HG02571 (cell line): ENCODE measurements around the gene FUCA1.
"Not testable (repeated sequence)": the region's sequence is repeated elsewhere in the genome, so short reads cannot be mapped to it uniquely, and the experiment has no call there.

Experiments used
- ATAC-seq: cut with Tn5 transposase; IDR thresholded peaks from one replicate; pipeline ENCODE4 v1.9.1; 2021; ENCODE audit warnings: mild to moderate bottlenecking, moderate library complexity; ENCODE audit not compliant: unreplicated experiment

Gene FUCA1

DNA sequence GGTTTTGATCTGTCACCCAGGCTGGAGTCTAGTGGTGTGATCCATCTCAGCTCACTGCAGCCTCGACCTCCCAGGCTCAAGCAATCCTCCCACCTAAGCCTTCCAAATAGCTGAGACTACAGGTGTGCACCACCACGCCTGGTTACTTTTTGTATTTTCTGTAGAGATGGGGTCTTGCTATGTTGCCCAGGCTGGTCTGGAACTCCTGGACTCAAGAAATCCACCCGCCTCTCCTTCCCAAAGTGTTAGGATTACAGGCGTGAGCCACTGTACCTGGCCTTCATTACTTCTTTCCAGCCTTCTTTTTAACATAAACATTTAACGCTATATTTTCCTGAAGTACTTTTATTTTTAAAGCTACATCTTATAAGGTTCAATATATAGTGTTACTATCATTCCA lies 24.4 kb downstream of the FUCA1 start:
- ATAC-seq: no peak

DNA sequence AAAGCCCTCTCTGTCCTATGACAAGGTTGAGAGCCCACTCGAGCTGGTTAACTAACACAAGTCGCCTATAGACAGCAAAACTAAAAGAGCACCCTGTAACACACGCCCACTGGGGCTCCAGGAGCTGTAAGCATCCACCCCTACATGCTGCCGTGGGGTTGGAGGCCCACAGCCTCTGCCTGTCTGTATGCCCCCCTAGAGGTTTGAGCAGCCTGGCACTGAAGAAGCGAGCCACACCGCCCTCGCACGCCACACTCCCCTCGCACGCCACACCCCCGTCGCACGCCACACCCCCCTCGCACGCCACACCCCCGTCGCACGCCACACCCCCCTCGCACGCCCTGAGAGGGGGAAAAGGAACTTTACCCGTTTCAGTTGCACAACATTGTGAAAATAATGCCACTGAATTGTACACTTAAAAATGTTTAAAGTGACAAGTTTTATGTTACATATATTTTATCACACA lies 29.7 kb downstream of the FUCA1 start:
- no peak for ATAC-seq

DNA sequence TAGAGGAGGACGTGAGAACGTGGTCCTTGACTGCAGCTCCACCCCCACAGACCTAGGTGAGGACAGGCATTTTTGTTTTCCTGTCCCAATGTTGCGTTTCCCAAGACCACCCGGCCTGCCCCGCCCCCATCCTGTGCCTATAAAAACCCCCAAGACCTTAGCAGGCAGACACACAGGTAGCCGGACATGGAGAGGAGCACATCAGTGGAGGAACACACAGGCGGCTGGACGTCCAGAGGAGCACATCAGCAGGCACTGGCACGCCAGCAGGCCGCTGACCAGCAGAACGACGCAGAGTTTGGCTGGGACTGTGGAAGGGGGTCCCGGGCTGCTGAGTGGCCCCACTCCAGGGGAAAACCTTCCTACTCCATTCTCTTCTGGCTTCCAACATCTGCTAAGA lies 30.2 kb downstream of the FUCA1 start:
- no peak for ATAC-seq

DNA sequence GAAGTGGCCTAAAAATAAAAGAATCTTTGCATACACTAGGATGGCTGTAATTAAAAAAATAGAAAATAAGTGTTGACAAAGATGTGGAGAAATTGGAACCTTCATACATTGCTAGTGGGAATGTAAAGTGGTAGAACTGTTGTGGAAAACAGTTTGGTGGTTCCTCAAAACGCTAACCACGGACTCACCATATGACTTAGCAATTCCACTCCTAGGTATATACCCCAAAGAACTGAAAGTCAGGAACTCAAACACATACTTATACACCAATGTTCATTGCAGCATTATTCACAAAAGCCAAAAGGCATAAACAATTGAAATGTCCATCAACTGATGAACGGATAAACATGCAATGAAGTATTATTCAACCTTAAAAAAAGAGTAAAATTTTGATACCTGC lies 32.1 kb downstream of the FUCA1 start:
- ATAC-seq: no peak

DNA sequence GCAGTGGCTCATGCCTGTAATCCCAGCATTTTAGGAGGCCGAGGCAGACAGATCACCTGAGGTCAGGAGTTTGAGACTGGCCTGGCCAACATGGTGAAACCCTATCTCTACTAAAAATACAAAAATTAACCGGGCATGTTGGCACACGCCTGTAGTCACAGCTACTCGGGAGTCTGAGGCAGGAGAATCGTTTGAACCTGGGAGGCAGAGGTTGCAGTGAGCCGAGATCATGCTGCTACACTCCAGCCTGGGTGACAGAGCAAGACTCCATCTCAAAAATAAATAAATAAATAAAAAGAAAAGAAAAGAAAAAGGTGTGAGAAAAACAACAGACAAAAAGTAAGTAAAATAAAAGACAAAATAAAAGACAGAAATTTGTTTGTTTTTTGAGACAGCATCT lies 33.9 kb downstream of the FUCA1 start:
- not testable (repeated sequence) for ATAC-seq

DNA sequence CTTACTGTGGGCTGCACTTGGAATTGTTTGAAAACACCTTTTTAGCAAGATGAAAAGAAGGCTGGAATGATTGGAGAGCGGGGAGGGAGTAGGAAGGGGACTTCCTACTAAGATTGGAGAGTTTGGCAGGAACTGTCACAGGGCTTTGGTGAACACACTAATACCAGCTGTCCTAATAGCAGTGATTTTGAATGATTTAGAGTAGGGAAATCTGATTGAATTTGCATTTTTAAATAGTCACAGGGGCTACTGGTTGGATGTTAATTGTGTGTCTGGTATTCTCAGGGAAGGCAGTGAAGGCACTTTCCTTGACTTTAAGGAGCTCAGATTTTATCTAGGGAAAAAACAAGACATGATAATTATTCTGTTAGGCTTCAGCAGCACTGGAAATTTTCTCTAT lies 40.4 kb downstream of the FUCA1 start:
- no peak for ATAC-seq

DNA sequence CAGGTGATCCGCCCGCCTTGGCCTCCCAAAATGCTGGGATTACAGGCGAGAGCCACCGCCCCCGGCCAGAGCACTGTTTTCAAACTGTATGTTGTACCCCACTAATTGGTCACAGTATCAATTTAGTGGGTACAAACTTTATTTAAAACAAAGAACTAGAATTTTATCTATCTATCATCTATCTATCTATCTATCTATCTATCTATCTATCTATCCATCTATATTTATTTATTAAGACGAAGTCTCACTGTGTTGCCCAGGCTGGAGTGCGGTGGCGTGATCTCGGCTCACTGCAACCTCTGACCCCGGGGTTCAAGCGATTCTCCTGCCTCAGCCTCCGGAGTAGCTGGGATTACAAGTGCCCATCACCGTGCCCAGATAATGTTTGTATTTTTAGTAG lies 41.5 kb downstream of the FUCA1 start:
- not testable (repeated sequence) for ATAC-seq

DNA sequence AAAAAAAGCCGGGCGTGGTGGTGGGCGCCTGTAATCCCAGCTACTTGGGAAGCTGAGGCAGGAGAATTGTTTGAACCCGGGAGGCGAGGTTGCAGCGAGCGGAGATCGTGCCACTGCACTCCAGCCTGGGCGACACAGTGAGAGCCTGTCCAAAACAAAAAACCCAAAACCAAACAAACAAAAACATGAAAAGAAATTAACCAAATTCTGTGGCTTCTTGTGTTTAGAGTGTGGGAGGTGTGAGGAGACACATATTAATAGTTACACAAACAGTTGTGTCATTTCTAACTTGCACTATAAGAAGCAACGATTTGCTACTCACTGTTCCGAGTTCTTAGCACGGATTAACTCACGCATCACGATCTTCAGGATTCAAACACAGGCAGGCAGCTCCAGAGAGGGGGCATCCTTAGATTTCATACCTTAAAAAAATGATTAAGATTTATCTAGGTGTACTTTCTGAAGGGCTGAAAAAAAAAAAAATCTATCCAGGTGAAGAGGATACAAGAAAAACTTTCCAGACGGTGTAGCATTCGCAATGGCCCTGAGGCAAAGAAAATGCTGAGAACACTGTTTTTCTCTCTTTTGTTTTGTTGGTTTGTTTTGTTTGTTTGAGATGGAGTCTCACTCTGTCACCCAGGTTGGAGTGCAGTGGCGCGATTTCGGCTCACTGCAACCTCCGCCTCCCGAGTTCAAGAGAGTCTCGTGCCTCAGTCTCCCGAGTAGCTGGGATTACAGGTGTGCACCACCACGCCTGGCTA lies 42.1 kb downstream of the FUCA1 start:
- ATAC-seq: peak; percentile 36

DNA sequence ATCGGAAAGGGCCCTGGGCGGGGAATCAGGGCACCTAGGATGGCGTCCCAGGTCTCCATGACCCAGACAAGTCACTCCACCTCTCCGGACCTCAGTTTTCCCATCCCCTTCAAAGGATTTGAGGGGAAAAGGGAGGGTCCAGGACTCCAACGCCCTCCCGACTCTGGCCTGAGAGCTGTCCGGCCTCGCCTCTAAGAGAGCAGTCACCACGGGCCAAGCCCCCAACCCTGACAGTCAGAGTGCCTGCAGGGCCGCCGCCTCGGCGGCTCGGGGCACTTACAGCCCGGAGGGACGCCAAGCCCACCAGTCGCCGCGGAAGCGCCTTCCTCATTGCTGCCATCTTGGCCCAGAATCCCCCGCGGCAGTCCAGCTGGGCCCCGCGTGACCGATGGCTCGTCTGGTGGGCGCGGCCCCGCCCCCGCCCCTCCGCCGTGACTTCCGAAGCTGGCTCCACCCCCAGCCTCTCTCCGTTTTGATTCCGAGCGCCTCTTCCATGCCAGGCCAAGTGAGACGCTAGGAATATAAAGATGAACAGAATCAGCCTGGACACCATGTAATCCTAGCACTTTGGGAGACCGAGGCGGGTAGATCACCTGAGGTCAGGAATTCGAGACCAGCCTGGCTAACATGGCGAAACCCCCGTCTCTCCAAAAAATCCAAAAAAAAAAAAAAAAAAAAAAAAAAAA lies 42.9 kb downstream of the FUCA1 start, which contains the start of gene HMGCL:
HMGCL (minus strand) TSS at position 354 of the 686 bp plus-strand sequence; CDS start at position 340, 14 bp downstream.
- ATAC-seq: peak; percentile 80

DNA sequence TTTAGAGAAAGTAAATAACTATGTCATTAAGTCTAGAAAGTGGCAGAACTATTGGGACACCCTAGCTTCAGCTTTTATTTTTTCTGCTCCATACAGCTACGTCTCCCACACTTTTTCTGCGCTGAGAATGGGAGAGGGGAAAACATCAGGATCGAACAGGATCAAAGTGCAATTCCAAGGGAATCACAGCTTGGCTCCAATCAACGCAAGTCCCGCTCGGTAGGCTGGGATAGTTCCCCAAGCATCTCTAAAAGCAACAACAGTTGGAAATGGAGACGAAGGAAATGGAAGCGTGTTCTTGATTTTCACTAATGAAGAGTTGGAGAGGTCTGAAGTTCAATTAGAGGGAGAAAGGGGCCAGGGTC lies 43.4 kb downstream of the FUCA1 start:
- ATAC-seq: no peak

DNA sequence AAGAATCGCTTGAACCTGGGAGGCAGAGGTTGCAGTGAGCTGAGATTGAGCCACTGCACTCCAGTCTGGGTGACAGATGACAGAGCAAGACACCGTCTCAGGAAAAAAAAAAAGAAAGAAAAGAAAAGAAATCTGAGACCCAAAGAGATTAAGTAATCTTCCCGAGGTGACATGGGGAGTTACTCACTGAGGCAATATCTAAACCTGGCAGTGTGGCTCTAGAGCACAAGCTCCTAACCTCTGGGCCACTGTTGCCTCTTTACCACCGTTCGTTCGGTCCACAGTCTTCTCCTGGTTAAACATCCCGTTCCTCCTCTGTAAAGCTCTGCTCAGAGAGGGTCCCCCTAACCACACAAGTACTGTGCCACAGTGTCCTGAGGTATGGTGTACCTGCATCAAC lies 44.3 kb downstream of the FUCA1 start:
- ATAC-seq: no peak

DNA sequence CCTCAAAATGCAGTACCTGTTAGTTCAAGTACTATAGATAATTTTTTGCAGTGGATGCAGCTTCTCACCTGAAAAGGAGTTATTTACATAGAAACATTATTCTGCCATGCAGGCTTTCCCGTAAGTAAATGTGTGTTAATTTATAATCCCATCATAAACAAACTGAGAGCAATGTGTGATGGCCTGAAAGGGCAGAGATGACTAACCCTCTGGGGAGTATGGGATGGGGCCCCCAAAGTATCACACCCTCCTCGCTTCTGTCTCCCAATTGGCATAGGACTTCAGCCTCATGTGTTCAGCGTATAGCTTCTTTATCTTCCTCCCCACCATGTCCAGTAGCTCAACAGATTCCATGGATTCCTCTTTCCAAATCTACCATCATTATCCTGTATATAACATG lies 50.5 kb downstream of the FUCA1 start:
- no peak for ATAC-seq

DNA sequence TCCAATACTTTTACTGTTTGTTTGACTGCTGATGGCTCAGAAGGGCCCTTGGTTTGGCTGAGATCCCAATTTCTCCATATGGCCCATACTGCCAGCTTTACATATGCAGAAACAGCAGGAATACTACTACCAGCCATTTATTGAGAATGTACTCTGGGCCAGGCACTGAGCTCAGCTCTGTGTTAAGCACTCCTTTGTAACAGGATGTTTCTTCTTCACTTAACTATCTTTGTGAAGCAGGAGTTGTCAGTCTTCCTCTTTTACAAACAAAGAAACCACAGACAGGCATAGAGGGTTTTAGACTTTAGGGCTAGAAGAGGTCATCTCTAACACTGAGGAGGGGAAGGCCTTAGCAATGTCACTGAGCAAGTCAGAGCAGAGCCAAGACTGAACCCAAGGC lies 51.2 kb downstream of the FUCA1 start:
- ATAC-seq: no peak

DNA sequence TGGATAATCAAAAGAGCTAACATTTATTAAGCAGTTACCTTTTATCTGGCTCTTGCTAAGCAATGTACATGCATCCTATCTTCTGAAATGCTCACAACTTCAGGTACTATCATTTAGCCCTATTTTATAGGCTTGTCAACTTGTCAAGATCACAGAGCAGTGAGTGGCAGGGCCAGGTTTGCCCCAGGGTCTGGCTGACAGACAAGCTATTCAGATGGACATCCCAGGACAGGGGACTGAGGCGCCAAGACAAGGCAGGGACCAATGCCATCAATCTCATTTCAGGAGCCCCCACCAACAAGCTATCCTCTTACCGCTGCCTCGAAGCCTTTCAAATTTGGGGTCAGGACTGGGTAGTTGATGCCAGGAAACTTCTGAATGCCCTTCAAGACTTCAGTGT lies 51.7 kb downstream of the FUCA1 start:
- no peak for ATAC-seq

DNA sequence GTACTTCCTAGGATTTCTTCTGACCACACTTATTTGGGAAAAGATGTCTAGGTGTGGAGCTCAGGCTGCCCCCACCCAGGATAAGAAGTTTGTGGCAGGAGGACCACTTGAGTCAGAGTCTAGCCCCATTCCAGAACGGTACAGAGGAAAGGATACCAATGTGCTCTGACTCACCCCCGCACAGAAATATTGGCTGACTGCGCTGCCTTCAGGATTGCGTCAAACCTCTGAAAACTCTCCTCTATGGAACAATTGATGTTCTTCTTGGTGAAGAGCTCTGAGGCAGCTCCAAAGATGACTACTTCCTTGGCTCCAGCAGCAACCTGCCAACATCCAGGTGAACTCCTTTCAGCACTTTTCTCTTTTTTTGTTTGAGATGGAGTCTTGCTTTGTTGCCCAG lies 54.1 kb downstream of the FUCA1 start:
- ATAC-seq: no peak

DNA sequence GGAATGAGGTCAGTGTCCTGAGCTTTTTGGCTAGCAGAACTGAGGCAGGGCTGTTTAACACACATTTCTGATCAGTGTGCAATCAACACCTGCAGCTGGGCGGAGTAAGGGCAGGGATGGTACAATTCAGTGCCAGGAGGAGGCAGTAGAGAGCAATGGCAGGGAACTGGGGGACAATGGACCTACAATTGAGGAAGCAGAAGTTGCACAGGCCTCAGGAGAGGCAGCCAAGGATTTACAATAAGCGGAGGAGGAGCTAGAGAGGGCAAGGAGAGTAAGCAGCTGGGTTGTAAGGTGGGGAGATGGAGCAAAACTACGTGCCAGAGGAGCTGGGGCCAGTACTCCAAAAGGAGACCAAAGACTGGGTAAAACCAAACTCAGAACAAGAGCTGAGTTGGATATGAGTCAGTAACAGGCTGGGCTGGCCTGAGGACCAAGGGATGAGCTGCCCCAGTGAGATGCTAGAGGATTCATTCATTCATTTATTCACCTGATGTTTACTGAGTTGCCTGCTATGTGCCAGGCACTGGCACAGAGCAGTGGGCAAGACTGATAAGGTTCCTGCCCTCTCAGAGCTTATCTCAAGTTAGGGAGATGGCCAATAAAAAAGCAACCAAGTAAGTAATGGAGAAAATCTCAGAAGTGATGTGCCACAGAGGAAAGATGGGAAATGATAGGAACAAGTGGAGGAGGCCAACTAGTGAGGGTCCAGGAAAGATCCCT lies 57.1 kb downstream of the FUCA1 start:
- ATAC-seq: peak; percentile 64

DNA sequence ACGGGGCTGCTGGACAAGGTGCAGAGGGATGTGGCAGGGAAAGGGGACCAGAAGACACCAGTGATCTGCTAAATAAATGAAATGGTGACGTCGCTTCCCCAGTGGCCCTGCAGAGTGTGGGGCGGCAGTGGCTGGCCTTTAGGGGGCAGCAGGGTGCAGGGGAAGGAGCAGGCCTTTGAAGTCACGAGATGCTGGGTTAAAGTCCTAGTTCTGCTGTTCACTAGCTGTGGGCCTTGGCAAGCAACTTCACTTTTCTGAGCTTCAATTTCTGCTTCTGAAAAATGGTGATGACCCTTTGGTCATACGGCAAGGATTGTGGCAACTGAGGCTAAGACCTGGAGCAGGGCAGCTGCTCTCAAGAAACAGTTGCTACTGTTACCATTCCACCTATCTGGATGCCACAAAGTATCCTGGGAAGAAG lies 58.3 kb downstream of the FUCA1 start:
- ATAC-seq: peak; percentile 57

DNA sequence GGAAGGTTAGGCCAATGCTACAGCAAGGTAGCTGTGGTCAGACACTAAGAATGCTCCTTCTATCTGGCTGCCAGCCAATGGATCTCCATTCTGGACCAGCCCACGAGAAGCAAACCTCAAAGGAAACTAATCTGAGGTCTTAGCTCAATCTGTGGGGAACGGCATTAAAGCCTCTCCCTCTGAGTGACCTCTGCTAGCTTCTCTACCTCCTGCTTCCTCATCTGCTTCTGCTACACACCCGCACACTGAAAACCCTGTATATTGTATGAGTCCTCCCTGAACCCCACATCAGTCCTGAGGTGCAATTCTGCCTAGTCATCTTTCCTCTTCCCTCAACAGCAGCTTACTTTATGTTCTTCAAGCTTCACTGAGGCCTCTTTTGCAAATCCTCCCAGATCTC lies 60.6 kb downstream of the FUCA1 start:
- no peak for ATAC-seq

DNA sequence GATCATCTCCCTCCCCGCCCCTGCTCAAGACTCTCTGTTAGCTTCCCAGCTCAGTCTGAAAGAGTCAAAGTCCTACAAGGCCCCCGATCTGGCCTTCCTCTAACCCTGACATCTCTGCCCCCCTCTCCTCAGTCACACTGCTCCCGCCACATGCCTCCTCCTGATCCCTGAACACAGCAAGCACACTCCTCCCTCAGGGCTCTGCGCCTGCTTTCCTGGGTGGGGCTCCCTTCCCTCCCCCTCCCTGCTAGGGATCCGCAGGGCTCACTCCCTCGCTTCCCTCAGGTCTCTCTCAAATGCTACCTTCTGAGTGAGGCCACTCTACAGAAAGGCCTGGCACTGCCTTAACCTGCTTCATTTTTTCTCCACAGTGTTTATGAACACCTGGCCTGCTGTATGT lies 61.8 kb downstream of the FUCA1 start:
- no peak for ATAC-seq

DNA sequence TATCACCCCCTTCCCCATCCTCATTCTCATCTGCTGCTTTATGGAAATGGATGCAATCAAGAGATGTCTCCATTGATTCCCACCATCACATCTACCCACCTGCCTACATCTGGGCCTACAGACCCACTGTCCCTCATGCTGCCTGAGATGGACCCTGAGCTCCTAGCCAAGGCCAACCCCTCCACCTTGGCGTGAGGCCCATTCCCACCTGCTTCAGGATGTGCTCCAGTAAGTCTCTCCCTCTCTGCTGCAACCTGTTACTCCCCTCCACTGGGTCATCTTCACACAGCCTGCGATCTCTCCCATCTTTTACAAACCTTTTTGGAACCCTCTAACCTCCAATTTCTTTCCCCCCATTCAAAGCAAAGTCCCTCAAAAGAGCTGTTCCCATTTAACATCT lies 63.1 kb downstream of the FUCA1 start:
- no peak for ATAC-seq

DNA sequence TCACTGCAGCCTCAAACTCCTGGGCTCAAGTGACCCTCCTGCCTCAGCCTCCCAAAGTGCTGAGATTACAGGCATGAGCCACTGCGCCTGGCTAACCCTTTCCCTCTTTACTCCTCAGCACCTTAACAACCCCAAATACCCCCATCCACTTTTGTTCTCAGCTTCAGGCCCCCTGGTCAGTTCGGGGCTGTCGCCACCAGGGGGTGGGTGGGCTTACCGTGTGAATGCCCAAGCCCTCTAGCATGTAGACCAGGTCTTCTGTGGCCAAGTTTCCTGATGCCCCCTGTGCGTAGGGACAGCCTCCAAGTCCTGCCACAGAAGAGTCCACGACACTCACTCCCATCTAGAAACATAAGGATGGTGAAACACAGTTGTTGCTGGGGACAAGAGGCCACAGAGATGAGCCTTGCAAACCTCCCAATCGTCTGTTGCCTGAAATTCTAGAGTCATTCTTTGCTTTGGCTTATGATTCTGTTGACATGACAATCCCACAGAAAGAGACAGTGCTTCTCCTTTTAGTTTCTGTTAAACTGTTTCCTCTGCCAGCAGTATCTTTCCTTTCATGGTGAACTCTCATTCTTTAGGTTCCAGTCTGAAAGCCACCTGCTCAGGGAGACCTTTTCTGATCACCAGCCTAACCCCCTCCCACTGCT lies 63.8 kb downstream of the FUCA1 start:
- ATAC-seq: no peak
